NCI-H2171 treated with DMSO at 0.1 percent for 48 hours (cell line): Measurements from ENCODE around the gene LRRC26.

Experiments
- DNase-seq: peaks from one replicate; lab custom pipeline; 2025; lab: John Stamatoyannopoulos, UW

LRRC26 gene

DNA sequence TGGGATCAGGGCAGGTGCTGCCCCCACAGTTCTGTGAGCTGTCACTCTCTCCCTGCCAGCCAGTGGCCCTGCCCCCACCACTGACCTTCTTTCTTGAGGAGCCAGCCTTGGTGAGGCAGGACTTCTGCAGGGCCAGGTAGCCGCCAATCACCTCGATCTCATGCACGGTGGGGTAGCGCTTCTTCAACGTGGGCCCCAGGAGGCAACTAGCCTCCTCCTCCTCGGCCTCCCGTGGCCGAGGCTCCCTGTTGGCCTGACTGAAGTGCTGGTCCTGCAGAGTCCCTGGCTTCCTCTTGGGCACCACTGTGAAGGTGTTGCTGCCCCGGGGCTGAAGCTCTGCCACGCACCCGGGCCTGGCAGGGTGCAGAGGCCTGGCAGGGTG, 29.0 kb upstream of the LRRC26 start:
- no peak for DNase-seq

DNA sequence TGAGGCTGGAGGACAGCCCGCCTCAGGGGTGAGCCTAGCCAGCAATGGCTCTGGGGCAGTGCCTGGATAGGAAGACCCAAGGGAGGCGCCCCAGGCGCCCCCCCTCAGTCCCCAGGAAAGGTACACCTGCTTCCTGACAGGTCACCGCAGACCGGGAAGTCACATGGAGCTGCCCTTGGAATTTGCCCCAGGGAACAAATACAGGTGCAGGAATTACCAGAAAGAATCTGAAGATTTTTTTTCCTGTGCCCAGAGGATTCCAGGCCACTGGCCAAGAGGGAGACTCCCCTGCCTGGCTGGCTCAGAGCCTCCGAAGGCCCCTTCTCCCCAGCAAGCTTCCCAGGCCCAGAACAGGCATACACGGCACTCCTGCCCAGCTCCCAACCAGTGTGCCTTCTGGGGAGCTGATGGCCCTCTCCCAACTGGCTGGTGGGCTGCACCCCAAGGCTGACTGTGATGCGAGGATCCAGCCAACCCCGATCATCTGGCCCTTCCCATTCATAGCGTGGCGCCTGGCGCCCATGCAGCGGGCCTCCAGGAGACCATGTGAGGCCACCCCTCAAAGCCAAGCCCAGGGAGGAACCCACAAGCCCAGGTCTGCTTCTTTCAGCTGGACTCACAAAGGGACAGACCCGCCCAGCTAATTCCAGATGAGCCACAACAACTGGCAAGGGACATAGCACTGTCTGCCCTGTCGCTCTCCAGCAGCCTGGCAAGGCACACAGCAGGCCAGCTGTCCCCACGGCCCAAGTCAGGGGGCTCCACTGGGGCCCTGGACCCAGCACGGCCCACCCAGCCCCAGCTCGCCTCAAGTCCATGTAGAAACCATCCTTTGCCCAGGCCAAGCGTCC, 28.4 kb upstream of the LRRC26 start:
- no peak for DNase-seq

DNA sequence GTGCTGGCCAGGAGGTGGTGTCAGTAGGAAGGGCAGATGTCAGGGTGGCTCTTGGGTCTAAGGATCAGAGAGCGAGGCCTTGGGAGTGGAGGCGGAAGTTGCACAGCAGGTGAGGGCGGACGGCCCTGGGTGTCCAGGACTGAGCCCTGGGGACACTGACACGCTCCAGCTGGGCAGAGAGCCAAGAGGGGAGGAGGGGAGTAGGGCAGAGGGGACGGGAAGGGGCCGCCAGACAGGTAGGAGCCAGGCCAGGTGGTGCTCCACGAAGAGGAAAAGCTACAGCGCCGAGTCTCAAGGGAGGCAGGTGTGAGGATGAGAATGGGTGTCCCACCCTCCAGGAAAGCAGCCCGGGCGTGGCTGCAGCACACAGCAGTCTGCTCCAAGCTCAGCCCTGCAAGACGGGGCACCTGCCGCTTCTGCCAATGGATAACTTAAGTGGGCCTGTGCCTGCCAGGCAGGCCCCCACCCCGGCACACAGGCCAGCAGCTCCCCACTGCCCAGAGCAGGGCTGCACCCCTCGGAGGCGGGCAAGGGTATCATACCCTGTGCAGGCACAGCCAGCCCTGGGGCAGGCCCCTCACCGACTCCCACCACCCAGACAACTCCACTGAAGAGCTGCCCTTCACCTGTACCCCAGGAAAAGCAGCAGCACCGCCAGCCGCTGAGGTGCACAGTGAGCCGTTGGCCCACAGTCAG, 25.8 kb upstream of the LRRC26 start:
- DNase-seq, result peak; percentile 100

DNA sequence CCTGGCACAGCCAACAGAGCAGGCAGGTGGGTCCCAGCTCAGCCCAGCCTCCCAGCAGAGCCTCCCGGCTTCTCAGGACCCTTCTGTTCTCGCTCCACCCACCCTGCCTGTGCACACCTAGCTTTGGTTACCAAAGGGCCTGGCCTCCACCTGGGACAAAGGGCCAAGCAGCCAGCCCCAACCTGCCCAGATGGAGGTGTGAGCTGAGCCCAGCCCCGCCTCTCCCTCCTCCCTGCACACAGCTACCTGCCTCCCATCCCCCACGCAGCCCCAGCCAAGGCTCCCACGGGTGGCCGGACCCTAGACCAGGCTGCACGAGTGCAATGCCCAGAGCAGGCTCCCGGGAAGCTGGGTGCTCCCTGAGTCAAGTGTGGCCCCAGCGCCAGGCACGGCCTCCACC, 25.1 kb upstream of the LRRC26 start:
- peak; percentile 89 for DNase-seq

DNA sequence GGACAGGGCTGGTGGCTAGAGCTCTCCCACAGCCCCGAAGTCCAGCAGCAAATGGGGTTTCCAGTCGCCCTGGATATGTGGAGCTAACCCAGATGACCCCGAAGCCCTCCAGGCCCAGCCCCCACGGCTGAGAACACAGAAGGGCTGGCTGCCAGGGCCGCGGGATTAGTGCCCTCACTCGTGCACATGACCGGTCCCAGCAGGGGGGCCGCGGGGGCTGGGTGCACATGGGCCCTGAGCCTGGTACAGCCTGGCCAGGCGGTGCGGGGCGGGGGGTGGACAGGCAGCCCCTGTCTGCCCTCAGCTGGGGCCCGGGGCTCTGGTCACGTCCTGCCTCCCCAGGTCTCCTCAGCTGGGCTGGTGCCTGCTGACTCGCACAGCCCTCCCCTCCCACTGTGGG, 24.5 kb upstream of the LRRC26 start:
- peak; percentile 47 for DNase-seq

DNA sequence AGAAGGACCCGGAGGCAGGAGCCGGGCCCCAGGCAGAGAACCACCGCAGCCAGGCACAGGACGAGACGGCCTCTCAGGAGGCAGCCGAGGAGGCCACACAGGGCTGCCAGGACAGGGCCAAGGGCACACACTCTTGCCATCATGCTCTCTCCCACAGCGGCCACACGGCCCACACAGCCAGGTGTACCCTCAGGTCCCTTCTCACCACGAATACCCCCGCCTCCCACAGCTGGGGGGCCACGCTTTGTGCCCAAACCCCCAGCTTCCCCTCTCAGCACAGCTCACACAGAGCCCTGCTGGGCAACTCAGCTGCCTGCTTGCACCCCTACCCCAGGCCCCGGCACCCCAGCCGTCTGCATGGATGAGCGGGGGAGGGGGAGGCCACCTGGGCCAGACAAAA, 23.9 kb upstream of the LRRC26 start:
- DNase-seq, result peak; percentile 51

DNA sequence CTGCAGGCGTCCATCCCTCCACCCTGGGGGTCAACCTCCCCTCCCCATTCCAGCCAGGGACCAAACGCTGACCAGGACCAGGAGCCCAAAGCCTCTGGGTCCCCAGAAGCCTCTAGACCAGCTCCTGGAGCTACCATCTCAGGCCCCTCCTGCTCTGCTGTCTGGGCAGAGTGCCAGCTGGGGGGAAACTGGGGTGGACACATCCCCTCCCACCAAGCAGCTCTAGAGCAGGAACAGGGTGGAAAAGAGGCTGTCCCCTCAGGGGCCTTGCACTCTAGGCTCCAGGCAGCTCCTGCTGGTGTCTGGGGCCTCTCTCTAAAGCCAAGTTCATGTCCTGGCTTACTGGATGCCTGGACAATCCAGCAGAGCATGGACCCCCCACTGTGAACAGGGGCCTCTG, 23.0 kb upstream of the LRRC26 start:
- no peak for DNase-seq

DNA sequence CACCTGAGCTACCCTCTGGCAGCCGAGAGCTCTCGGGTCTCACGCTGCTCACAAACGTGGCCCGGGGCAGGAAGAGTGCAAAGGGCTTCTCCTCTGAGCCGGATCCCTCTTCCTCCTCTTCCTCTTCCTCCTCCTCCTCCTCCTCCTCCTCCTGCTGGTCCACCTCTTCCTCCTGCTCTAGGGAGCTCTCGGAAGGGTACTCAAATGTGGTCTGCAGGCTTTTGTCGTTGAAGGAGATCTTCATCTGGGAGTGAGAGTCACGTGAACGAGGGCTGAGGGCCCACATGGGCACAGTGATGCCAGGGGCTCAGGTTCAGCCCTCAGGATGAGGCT, 22.6 kb upstream of the LRRC26 start:
- DNase-seq, result no peak

DNA sequence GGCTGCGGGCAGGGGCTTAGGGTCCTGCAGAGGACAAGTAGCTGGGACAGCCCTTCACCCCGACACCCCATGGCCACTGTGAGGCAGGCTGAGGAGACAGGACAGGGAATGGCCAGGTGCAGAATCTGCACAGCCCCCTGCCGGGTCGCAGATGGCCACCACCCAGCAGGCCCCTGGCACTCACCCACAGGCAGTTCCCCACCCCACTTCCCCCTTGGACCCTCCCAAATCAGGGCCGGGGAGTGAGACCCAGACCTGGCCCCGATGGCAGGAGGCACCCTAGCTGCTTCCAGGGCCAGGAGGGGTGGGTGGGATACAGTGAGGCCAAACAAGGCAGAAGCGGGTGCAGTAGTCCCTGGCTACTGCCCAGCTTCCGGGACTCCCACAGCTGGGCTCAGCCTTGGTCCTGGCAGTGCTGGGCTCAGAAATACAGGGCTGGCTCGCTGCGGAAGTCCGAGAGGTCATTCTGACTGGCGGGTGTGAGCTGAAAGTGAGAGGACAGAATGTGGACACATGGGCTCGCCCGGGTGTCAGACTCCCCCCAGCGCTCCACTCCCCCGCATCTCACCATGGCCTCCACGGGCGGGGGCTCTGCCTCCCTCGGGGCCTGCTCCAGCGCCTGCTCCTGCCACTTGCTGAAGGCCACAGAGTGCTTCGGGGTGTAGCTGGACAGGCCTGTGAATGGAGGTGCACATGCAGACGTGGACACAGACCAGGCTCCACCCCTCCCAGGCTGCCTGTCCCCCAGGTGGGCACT, 22.0 kb upstream of the LRRC26 start:
- no peak for DNase-seq

DNA sequence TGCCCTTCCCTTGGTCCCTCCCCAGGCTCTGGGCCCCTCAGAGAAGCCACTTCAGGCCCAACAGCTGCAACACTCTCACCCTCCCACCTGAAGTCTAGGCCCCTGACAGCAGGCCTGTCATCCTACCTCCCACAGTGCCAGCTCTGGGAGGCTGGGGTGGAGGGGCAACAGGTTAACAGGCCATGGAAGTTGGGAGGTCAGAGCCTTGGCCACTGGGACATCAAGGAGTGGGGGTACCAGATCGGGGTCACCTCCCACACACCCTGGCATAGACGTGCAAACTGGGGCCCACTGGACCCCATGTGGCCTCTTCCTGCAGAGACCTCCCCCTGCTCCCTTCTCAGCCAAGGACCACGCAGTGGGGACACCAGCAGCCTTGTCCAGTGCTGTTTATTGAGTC, 21.4 kb upstream of the LRRC26 start:
- no peak for DNase-seq

DNA sequence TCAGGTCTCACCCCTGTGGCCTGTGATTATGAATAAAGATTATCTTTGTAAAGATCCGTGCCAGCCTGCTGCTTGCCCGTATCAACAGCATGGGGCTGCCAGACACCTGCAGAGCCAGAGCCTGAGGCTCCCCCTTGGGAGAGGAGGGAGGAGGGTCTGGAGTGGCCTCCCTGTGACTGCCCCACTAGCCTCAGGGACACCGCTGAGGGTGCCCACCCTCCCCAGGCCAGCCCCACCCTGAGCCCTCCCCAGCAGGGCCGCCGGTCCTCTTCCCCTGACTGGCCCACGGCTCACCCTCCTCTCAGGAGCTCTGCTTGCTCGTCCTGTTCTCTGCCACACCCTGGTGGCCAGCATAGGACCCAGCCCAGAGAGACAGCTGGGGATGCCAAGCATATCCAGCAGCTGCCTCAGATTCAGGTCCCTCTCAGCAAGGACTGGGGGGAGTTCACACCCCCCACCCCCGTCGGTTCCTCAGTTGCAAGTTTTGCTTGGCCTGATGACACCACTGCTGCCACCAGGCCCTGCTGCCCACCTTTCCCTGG, 20.5 kb upstream of the LRRC26 start:
- no peak for DNase-seq

DNA sequence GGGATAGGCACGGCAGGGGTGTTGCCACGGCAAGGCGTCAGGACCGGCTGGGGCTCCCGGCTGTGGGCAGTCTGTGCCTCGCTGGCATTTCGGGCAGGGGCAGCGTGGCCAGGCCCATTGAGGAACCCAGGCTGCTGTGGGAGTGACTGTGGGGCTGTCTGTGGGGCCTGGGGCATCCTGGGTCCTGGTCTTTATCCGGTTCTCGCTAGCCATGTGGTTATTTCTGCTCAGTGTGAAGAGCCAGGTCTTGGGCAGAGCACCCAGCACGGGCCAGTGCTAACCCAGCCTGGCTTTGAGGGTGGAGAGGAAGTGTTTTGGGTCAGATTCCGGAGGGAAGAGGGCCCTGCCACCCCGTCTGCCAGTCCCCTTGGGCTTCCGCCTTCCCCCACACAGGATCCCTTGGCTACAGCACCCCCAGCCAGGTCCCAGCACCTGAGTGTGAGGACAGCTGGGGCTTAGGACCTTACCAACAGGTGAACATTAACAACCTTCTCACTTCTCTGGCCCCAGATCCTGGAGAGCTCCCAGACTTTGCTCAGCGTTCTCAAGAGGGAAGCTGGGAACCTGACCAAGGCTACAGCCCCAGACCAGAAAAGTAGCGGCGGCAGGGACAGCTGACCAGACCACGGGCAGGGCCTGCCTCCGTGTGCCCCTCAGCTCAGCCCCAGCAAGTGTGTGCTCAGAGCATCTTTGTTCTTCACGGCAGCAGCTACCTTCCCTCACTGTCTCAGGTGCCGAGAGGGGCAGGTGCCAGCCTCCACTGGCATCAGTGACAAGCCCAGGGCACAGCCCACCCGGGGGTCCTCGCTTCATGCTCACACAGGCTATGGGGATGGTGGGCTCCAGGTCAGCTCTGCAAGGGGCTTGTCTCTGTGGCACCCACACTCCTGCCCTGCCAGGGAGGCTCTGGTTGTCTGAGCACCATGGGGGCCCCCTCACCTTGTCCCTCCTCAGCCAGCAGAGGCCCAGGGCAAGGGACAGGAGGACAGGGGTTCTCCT, 19.7 kb upstream of the LRRC26 start:
- DNase-seq, result no peak

DNA sequence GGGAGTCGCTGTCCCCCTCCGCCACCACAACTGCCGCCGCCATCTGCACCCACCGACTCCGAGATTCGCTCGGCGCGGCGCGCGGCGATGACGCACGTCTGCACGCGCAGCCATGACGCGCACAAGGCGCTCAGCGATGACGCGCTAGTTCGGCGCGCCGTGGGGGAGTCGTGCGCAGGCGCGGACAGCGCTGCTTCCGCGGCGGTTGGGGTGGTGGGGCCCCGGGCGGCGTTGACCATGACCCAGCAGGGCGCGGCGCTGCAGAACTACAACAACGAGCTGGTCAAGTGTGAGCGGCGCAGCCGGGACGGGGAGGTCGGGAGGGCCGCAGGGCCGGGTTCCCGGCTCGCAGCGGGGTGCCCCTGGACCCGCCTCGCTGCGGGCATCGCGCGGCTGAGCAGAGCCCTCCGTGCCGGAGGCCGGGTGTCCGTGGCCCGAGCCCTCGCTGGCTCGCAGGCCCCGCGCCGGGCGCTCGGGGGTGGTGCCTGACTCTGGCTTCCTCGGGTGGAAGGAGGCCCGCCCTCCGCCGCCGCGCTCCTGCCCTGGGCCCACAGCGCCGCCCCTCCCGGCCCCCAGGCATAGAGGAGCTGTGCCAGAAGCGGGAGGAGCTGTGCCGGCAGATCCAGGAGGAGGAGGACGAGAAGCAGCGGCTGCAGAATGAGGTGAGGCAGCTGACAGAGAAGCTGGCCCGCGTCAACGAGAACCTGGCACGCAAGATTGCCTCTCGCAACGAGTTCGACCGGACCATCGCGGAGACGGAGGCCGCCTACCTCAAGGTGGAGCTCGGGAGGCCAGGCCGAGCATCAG, 18.8 kb upstream of the LRRC26 start, which contains the start of the genes ANAPC2 and SSNA1:
TSS of gene ANAPC2 (minus strand) at position 71 of the 807 bp plus-strand sequence. CDS start at position 43, 28 bp downstream.
TSS of gene SSNA1 (plus strand) at position 187 of the 807 bp plus-strand sequence. CDS start at position 238, 51 bp downstream.
- peak; percentile 89 for DNase-seq

DNA sequence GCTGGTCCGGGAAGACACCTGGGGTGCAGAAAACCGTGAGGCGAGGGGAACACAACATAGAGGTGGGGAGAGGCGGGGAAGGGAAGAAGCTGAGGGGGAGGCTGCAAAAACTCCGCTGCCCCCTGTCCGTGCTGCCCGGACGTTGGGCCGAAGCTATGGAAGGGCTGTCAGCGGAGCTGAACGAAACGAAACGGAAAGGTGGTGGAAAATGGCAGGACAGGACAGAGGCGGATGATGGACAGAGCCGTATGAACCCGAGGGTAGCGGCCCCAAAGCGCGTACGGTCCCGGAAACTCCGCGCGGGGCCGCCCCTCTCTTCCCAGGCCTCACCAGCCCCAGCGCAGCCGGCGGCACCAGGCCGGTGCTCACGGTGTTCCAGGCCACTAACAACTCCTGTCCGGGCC, 18.2 kb upstream of the LRRC26 start:
- DNase-seq, result no peak

DNA sequence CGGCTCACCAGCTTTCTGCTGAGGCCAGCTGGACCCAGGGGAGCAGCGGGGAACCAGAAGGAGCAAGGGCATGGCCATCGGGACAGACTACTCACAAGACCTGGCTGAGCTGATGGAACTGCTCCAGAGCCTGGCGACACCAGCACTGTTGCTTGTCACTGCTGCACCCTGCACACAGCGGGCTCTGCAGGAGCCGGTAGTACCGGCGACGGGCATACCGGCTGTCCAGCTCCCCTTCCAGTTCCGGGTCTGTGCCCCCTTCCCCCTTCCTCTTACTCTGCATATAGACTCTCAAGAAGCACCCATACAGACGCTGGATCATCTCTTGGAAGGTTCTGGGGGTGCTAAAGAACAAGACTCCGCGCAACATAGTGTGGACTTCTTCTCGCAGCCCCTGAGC, 17.5 kb upstream of the LRRC26 start:
- DNase-seq, result no peak

DNA sequence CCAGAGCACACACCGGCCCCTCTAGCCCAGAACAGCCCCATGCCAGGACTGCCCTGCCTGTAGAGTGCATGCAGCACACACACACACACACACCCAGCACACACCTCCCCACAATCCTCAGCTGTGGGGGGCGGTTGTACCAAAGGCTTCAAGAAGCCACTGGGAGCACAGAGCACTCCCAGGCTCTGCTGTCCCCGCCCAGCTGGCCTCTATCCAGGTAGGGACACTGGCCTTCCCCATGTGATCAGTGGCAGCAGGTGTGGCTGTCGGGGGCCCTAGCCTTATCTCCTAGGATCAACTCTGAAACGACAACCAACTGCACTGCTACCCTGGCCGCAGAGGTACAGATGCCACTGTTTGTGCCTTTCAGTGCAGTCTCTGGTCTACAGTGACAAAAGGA, 16.5 kb upstream of the LRRC26 start:
- DNase-seq, result no peak

DNA sequence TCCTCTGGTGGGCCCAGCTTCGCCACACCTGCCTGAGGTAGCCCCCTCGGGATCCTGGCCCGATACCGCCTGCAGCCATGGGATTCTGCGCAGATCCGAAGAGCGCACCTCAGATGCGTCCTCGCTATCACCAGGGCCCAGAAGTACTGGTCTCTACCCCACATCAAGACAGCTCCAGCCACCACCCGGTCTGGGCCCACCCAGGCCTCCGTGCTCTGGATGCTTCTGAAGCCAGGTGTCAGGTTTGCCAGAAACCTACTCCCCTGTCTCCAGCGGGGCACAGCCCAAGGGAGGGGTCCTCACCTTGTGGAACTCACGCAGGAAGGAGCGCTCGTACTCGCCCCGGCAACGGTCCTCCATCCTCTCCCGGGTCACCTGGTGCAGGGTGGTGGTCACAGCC, 16.1 kb upstream of the LRRC26 start:
- DNase-seq, result no peak

DNA sequence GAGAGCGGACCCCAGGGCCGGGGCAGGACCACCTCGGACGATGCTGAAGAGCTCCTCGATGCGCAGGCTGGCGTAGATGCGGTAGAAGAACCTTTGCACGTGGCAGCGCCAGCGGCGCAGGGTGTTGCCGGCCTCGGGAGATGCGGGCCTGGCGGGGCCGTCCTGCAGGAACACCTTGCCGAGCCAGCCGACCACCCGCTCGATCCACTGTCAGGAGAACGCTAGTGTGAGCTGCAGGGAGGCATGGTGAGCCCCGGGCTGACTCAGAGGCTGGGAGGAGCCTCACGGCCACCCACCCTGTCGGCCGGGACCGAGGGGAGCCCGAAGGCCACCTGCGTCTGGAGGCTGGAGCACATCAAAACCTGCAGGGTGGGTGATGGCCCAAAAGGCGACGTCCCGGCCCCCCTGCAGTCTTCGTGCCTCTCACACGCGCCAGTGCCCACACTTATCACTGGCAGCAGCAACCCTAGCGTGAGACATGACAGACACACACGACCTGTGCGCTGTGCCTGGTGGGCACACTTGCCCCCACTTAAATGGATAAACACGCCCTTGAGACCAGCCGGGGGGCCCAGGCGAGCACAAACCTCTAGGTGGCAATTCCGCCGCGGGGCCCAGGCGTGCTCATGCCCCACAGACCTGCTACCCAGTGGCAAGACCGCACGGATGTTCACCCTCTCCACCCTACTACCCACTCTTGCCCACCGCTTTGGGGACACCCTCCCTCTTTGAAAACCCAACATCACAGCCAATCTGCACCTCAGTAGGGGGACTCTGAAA, 15.2 kb upstream of the LRRC26 start:
- no peak for DNase-seq

DNA sequence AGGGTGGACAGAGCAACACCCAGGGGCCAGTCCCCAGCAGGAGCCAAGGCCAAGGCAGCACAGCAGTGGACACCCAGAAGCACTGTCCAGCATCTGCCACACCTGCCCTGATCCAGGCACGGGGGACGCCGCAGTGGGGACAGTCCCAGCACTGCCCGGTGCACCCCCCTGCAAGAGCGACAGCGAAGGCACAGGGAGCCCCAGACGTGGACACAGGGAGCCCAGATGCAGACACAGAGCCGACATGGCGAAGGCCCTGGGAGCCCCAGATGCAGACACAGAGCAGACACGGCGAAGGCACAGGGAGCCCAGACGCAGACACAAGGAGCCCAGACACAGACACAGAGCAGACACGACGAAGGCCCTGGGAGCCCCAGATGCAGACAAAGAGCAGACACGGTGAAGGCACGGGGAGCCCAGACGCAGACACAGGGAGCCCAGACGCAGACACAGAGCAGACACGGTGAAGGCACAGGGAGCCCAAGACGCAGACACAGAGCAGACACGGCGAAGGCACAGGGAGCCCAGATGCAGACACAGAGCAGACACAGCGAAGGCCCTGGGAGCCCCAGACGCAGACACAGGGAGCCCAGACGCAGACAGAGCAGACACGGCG, 14.2 kb upstream of the LRRC26 start:
- no peak for DNase-seq
